Muscle layer of duodenum (tissue), 2 donors: ENCODE measurements around the gene NUP62.

ENCODE experiments used
- H3K27ac ChIP-seq: one replicate; pipeline ENCODE4 v1.7.0; 2013; ENCODE audit warnings: mild to moderate bottlenecking, low read length
- H3K27me3 ChIP-seq: one replicate; pipeline ENCODE4 v1.7.0; 2013; ENCODE audit warnings: low read depth, mild to moderate bottlenecking, control low read depth, low read length
- H3K36me3 ChIP-seq, 2 donors: one replicate each; pipeline ENCODE4 v1.7.0; 2013; ENCODE audit warnings: low read length in 2 of 2, control low read depth in 1 of 2, mild to moderate bottlenecking in 1 of 2; ENCODE audit not compliant: insufficient read depth in 2 of 2, control insufficient read depth in 1 of 2
- H3K4me1 ChIP-seq, 2 donors: one replicate each; pipeline ENCODE4 v1.7.0; 2013; ENCODE audit warnings: low read length in 2 of 2, mild to moderate bottlenecking in 2 of 2, control low read depth in 1 of 2, moderate library complexity in 1 of 2; ENCODE audit not compliant: insufficient read depth in 2 of 2, control insufficient read depth in 1 of 2
- H3K4me3 ChIP-seq, 2 donors: one replicate each; pipeline ENCODE4 v1.7.0; 2013; ENCODE audit warnings: low read length in 2 of 2, low read depth in 1 of 2, mild to moderate bottlenecking in 1 of 2
- H3K9me3 ChIP-seq, 2 donors: one replicate each; pipeline ENCODE4 v1.7.0; 2013; ENCODE audit warnings: low read length in 2 of 2, control low read depth in 1 of 2, mild to moderate bottlenecking in 1 of 2; ENCODE audit not compliant: control insufficient read depth in 1 of 2
- donor health status: healthy.

NUP62 gene

DNA sequence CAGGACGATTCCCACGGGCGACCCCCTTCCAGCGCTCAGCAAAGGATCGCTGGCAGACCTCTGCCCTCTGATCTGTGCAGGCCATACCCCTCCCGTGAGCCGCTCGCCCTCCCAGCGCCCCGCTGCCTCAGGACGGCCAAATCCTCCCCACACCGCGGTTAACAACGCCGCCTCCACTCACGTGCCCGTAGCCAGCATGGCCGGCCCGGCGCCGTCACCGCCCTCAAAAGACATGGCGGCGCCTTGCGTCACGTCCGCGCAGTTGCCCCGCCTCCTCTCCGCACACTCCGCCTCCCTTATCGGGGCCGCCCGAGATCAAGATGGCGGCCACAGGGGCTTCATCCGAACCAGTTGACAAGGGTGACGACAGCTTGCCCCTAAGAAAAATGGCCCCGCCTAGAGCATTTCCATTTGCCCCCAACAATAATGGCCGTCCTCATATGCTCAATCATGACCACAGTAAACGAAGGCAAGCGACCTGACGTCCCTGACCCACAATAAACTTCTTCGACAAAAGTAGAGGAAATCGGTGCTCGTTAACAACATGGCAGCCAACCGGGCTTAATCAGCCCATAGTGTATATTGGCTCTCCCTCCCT lies 52.8 kb downstream of the NUP62 start:
- Histone ChIP-seq H3K4me3 (peak overlapping the region; percentile 92 to 93), H3K36me3 (peaks cover 19 to 38% of the 10 kb centered on the region in 2 donors), H3K27ac (peak overlapping the region; percentile 99), H3K4me1 (peaks cover 10 to 29% of the 10 kb centered on the region in 2 donors), H3K9me3 (no peaks in the 10 kb centered on the region), H3K27me3 (no peaks in the 10 kb centered on the region)

DNA sequence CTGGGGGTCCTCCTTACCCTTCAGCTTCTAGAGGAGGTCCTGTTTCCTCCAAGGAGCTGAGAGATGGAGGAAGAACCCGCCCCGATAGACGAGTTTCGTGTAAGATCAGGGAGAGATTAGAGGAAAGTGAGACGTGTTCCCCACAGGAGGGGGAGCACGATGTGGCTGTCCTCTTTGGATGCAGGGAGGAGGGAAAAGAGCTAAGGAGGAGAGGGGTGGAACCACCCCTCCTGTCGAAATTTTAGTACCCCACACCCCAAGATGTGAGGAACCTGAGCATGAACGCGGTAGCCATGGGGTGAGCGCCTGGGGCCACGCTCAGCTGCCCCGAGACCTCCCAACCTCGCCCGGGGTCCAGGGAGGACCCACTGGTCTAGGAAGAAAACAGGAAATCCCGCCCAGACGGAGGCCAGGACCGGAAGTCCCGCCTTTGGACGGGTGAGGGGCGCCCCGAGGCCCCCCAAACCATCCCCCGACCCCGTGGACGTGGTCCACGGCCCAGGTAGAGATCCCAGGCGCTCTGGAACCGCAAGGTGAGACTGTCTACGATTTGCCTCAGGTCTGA lies 53.4 kb downstream of the NUP62 start:
- Histone ChIP-seq H3K4me1 (peaks cover 10 to 30% of the 10 kb centered on the region in 2 donors), H3K4me3 (peak overlapping the region; percentile 92 to 93), H3K9me3 (no peaks in the 10 kb centered on the region), H3K27ac (peak overlapping the region; percentile 99), H3K27me3 (no peaks in the 10 kb centered on the region), H3K36me3 (peaks cover 13 to 33% of the 10 kb centered on the region in 2 donors)

DNA sequence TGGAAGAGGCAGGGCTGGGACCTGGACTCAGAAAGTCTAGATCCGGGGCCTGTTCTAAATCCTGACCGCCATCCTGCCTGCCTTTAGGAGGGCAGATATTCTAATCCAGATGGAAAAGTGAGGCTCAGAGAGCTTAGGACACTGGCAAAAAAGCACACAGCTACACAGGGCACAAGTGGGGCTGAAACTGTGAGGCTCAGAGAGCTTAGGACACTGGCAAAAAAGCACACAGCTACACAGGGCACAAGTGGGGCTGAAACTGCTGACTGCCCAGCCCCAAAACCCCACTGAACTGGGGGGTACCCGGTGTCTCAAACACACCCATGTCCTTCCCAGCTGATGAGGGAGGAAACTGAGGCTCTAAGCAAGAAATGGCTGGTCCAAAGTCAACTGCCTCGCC lies 54.1 kb downstream of the NUP62 start:
- Histone ChIP-seq H3K36me3 (peaks cover 6 to 25% of the 10 kb centered on the region in 2 donors), H3K4me3 (peak overlapping the region; percentile 92 to 93), H3K27ac (no peak overlapping the region), H3K9me3 (no peaks in the 10 kb centered on the region), H3K4me1 (peaks cover 14 to 37% of the 10 kb centered on the region in 2 donors), H3K27me3 (no peaks in the 10 kb centered on the region)

DNA sequence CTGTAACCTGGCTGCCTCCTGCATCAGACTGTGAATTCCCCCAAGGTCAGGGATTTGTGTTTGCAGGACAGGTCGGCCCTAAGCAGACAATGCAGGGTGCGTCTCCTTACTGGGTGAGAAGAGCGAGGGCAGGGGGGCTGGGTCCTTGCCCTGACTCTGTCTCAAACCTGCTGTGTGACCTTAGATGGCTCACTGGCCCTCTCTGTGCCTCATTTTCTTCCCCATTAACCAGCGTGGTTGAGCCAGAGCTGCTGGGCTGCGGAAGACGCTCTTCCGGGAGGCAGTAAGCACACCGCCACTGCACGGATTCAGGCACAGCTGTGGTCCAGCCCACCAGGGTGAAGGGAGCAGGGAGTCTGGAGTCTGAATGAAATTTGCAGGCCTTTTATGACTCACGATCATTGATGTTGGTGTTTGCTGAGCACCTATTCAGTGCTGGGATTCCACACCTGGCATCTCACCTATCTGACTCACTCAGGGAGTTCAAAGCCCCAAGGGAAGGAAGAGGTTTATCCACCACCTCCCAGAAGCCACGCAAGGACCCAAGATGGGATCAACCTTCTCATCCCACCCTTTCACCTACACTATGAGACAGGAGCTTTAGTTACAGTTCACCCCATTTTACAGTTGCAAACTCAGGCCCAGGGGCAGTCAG lies 54.7 kb downstream of the NUP62 start:
- peaks cover 16 to 41% of the 10 kb centered on the region in 2 donors for H3K4me1 ChIP-seq
- H3K27me3 ChIP-seq, result no peaks in the 10 kb centered on the region
- H3K9me3 ChIP-seq, result no peaks in the 10 kb centered on the region
- H3K36me3 ChIP-seq, result peaks cover 5 to 21% of the 10 kb centered on the region in 2 donors
- H3K27ac ChIP-seq, result no peak overlapping the region
- H3K4me3 ChIP-seq, result no peak overlapping the region

DNA sequence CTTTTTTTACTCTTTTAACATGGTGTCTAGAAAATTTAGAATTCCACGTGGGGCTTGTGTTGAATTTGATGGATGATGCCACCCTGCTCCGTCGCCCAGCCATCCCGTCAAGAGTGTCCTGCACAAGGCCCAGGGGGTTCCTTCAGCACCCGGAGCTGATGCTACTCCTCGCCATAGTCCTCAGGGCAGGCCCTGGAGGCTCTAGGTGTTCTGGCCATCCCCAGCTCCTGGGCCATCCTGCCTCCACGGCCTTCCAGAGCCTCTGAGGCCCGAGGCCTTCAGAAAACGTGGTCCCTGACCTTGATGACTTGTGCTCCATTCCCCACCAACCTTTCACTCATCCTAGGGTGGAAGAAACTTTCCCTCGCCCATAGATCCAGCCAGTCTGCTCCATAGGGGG lies 55.5 kb downstream of the NUP62 start:
- Histone ChIP-seq H3K9me3 (no peaks in the 10 kb centered on the region), H3K27me3 (no peaks in the 10 kb centered on the region), H3K36me3 (peaks cover 5 to 13% of the 10 kb centered on the region in 2 donors), H3K4me1 (peaks cover 16 to 42% of the 10 kb centered on the region in 2 donors), H3K4me3 (no peak overlapping the region), H3K27ac (no peak overlapping the region)

DNA sequence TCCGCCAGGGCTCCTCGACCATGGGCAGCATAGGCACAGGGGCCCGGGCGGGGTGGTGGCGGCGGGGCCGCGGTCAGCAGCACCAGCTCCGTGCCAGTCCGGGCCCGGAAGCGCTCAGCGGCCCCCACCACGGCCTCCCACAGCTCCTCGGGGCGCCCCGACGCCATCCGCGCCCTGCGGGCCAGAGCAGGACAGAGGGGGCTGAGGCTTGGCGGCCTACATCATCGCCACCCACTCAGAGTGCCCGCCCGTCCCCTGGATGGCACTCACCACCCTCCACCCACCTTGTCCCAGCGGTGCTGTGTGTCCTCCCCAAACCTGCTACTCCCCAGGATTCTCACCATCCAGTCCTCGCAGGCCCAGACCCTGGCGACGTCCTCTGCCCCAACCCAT lies 56.2 kb downstream of the NUP62 start:
- Histone ChIP-seq H3K4me3 (no peak overlapping the region), H3K4me1 (peaks cover 11 to 35% of the 10 kb centered on the region in 2 donors)

GRCh38 chr19:49872245-49873128 lies 56.8 kb downstream of the NUP62 start:
- Histone ChIP-seq H3K27ac (no peak overlapping the region), H3K9me3 (no peaks in the 10 kb centered on the region), H3K4me1 (peaks cover 11 to 32% of the 10 kb centered on the region in 2 donors)

More for the DNA sequence above, 56.2 kb downstream of the NUP62 start:
- Histone ChIP-seq H3K27me3 (no peaks in the 10 kb centered on the region), H3K9me3 (no peaks in the 10 kb centered on the region), H3K27ac (no peak overlapping the region), H3K36me3 (peaks cover 5 to 12% of the 10 kb centered on the region in 2 donors)

DNA sequence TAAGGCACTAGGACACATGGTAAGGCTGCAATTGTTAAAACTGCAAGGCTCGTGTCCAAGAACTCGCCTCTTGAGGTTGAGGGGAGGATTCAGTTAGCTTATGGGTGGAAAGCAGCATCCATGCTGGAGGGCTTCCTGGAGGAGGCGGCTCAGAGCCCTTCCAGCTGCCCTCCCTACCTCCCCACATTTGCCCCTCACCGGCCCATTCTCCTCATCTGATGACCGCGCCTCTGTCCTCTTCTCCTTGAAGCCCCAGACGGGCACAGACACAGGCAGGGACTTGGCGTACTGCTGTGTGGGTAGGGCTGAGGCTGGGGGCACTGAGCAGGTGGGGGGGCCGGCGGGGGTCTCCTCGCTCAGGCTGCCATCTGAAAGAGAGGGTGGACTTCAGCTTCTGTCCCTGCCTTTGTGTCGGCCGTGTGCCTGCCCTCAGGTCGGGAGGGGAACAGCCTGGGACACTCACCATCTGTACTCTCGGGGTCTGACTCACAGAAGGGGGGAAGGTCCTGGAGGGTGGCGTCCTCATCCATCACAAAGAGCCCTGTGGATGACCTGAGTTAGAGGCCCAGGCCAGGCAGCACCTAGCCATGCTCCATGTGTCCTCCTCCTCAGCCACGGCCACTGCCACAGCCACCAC lies 57.8 kb downstream of the NUP62 start:
- no peaks in the 10 kb centered on the region for H3K9me3 ChIP-seq
- H3K4me3 ChIP-seq, result no peak overlapping the region
- peaks cover 11 to 36% of the 10 kb centered on the region in 2 donors for H3K4me1 ChIP-seq
- no peak overlapping the region for H3K27ac ChIP-seq
- H3K36me3 ChIP-seq, result peaks cover 3 to 5% of the 10 kb centered on the region in 2 donors
- no peaks in the 10 kb centered on the region for H3K27me3 ChIP-seq

More at GRCh38 chr19:49872245-49873128, 56.8 kb downstream of the NUP62 start:
- Histone ChIP-seq H3K27me3 (no peaks in the 10 kb centered on the region), H3K36me3 (peaks cover 5 to 10% of the 10 kb centered on the region in 2 donors), H3K4me3 (no peak overlapping the region)

GRCh38 chr19:49870309-49870901 lies 58.9 kb downstream of the NUP62 start:
- Histone ChIP-seq H3K9me3 (no peaks in the 10 kb centered on the region), H3K27me3 (no peaks in the 10 kb centered on the region), H3K27ac (peak overlapping the region; percentile 75), H3K4me1 (peaks cover 6 to 41% of the 10 kb centered on the region in 2 donors), H3K4me3 (peak overlapping the region; percentile 54 to 64), H3K36me3 (peaks cover 0 to 5% of the 10 kb centered on the region in 2 donors)

DNA sequence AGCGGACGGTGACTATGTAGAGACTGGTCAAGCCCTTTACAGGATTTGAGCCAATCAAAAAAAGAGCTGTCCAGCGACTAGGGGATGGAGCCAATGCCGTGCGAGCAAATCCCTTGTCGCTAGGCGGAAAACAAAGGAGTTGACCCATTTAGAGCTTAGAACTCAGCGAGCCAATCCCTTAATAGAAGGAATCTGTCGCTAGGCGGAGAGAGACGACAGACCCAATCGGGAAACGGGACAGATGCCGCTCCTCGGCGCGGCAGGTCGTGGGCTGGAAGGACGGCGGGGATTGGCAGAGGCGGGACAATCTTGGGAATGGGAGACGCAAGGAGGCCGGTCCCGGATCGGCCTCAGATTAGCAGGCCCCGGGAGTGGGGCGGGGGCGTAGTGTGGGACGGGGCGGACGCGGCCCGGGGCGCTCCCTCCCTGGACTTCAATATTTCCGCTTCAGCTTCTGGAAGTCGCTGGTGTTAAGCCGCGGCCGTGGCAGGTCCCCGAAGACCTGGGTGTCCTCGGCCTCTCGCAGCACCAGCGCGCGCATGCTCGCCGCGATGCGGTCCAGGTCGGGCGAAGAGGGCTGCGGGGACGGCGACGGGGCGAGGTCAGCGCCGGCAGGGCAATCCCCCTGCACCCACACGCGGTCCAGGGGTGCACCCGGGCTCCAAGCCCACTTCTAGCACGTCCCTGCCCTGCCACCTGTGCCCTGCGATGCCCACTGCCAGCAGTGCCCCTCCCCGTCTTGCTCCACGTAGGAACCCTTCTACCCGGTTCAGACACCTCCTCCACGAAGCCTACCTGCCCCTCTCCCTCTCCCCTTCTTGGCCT lies 59.6 kb downstream of the NUP62 start:
- peaks cover 6 to 41% of the 10 kb centered on the region in 2 donors for H3K4me1 ChIP-seq
- H3K9me3 ChIP-seq, result no peaks in the 10 kb centered on the region
- peak overlapping the region; percentile 75 for H3K27ac ChIP-seq
- H3K27me3 ChIP-seq, result no peaks in the 10 kb centered on the region
- H3K4me3 ChIP-seq, result peak overlapping the region; percentile 55 to 64
- peaks cover 0 to 9% of the 10 kb centered on the region in 2 donors for H3K36me3 ChIP-seq
